Measurements from ENCODE around the gene CBARP. TPM values are rescaled to one million over a fixed set of nuclear protein-coding genes. Genes with fewer than 3 reads are reported as not detected.
A peak's percentile ranks its signal among the peaks of the same experiment; 100 is the strongest.

CBARP gene
- total and polyA plus RNA-seq, 2 of the 13 experiments (the other 11 are each of a cell fraction or from before 2014, with no cell fraction given) = 1.2 to 1.4 TPM

DNA sequence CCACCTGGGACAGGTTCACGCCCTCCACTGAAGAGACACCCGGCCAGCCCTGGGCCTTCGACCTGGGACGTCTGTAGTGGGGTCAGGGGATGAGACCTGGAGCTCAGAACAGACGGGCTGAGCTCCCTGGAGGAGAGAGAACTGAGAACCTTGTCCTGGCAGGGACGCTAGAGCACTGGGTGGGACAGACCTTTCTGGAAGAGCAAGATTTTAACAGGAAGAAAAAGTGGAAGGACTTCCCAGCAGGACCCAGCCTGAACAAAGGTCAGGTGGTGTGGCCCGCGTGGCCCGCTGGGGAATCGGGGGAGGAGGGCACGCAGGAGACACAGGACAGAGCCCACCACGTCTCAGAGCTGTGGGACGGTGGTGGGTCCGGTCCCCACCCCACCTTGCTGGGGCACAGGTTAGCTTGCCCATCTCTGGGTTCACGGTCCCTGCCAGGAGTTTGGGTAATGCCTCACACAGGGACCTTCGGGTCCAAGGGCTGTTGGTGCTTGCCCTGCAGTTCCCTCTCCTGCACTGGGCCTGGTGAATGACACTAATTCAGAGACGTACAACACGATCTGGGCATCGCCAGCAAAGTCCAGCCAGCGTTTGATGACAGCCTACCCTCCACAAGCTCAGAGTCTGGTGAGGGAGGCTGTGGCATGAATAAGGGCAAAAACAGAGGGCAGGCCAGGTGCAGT lies 46.6 kb upstream of the CBARP start (continued):
- no peak; the same call in 1 of the 2 replicates for TF ChIP-seq SP5 (CRISPR knock-in tag; IDR thresholded peaks at IDR 0.05; ENCODE audit: borderline replicate concordance, low read depth)
- TF ChIP-seq JUN (CRISPR knock-in tag; IDR thresholded peaks at IDR 0.05) = no peak
- TF ChIP-seq SALL2 (CRISPR knock-in tag; IDR thresholded peaks at IDR 0.05) = no peak
- TF ChIP-seq GABPA (IDR thresholded peaks at IDR 0.05; ENCODE audit: low read depth, low read length) = no peak
- no peak for TF ChIP-seq GABPA (CRISPR knock-in tag; IDR thresholded peaks at IDR 0.05; ENCODE audit: low read depth)
- peak; percentile 57; the same call in 1 of the 2 replicates for TF ChIP-seq DMAP1 (CRISPR knock-in tag; IDR thresholded peaks at IDR 0.05)
- TF ChIP-seq ZNF432 (CRISPR knock-in tag; IDR thresholded peaks at IDR 0.05; ENCODE audit: borderline replicate concordance) = no peak
- no peak for TF ChIP-seq ZMAT3 (CRISPR knock-in tag; conservative IDR thresholded peaks at IDR 0.05)
- TF ChIP-seq NAIF1 (CRISPR knock-in tag; IDR thresholded peaks at IDR 0.05; ENCODE audit: borderline replicate concordance) = no peak
- TF ChIP-seq KDM3A (CRISPR knock-in tag; IDR thresholded peaks at IDR 0.05; ENCODE audit: low read depth) = no peak
- TF ChIP-seq NRL (CRISPR knock-in tag; IDR thresholded peaks at IDR 0.05; ENCODE audit: borderline replicate concordance) = no peak; the same call in 1 of the 2 replicates
- TF ChIP-seq FIP1L1 (IDR thresholded peaks at IDR 0.05; ENCODE audit: borderline replicate concordance, insufficient read depth, low read depth, low read length) = no peak
- TF ChIP-seq, protein P1, sequence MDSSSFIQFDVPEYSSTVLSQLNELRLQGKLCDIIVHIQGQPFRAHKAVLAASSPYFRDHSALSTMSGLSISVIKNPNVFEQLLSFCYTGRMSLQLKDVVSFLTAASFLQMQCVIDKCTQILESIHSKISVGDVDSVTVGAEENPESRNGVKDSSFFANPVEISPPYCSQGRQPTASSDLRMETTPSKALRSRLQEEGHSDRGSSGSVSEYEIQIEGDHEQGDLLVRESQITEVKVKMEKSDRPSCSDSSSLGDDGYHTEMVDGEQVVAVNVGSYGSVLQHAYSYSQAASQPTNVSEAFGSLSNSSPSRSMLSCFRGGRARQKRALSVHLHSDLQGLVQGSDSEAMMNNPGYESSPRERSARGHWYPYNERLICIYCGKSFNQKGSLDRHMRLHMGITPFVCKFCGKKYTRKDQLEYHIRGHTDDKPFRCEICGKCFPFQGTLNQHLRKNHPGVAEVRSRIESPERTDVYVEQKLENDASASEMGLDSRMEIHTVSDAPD (CRISPR knock-in tag; IDR thresholded peaks at IDR 0.05) = 0 out of 2 replicates have a peak, but pooled peaks have one; percentile 37
- no peak for TF ChIP-seq ZNF83 (CRISPR knock-in tag; IDR thresholded peaks at IDR 0.05; ENCODE audit: borderline replicate concordance)
- TF ChIP-seq MNT (IDR thresholded peaks at IDR 0.05) = no peak
- no peak for TF ChIP-seq RNF2 (conservative IDR thresholded peaks at IDR 0.05; ENCODE audit: low read depth)
- TF ChIP-seq SMYD3 (CRISPR knock-in tag; IDR thresholded peaks at IDR 0.05) = no peak
- no peak for TF ChIP-seq ZFP62 (CRISPR knock-in tag; IDR thresholded peaks at IDR 0.05)
- TF ChIP-seq NFE2L1 (CRISPR knock-in tag; IDR thresholded peaks at IDR 0.05; ENCODE audit: borderline replicate concordance) = no peak
- TF ChIP-seq ZNF251 (CRISPR knock-in tag; IDR thresholded peaks at IDR 0.05) = 0 out of 2 replicates have a peak, but pooled peaks have one; percentile 85
- no peak for TF ChIP-seq TBP (CRISPR knock-in tag; IDR thresholded peaks at IDR 0.05)
- no peak for TF ChIP-seq SETDB1 (CRISPR knock-in tag; IDR thresholded peaks at IDR 0.05; ENCODE audit: borderline replicate concordance)
- no peak for TF ChIP-seq CCAR2 (optimal IDR thresholded peaks at IDR 0.05; ENCODE audit: low read depth, low read length)
- 0 out of 2 replicates have a peak, but pooled peaks have one; percentile 11 for TF ChIP-seq MTA1 (CRISPR knock-in tag; IDR thresholded peaks at IDR 0.05; ENCODE audit: borderline replicate concordance)
- TF ChIP-seq GZF1 (CRISPR knock-in tag; IDR thresholded peaks at IDR 0.05) = no peak
- TF ChIP-seq ZNF883 (CRISPR knock-in tag; IDR thresholded peaks at IDR 0.05; ENCODE audit: not compliant biosample characterization) = no peak
- no peak for TF ChIP-seq ZNF709 (CRISPR knock-in tag; IDR thresholded peaks at IDR 0.05)
- TF ChIP-seq IKZF1 (IDR thresholded peaks at IDR 0.05) = no peak
- no peak; the same call in 1 of the 2 replicates for TF ChIP-seq KDM5B (CRISPR knock-in tag; IDR thresholded peaks at IDR 0.05; ENCODE audit: borderline replicate concordance)
- TF ChIP-seq MXI1 (IDR thresholded peaks at IDR 0.05; ENCODE audit: borderline replicate concordance, low read depth, low read length) = no peak
- no peak for TF ChIP-seq SYNCRIP (IDR thresholded peaks at IDR 0.05; ENCODE audit: insufficient read depth, low read depth, low read length)
